NOMO-1 treated with dmso at 0.1 percent for 144 hours (cell line): ENCODE results near the gene PCDH9.
A peak's percentile ranks its signal among the peaks of the same experiment; 100 is the strongest.

ENCODE experiments used
- DNase-seq: peaks from one replicate; lab custom pipeline; 2025; ENCODE audit not compliant: unreplicated experiment; lab: John Stamatoyannopoulos, UW

Gene PCDH9

GRCh38 chr13:67229481-67230403 is at the start of gene PCDH9:
Gene PCDH9, minus strand, starts transcription at chr13:67230336. Its CDS starts 1,896 bp downstream, at chr13:67228440.
- DNase-seq, result no peak

- no peak for DNase-seq
Measured at GRCh38 chr13:67278235-67278634, 48.1 kb upstream of the PCDH9 start.

GRCh38 chr13:67277581-67277980 is 47.4 kb upstream of the PCDH9 start:
- no peak for DNase-seq

- no peak for DNase-seq
Measured at GRCh38 chr13:67275351-67275960, 45.3 kb upstream of the PCDH9 start.

- no peak for DNase-seq
Measured at GRCh38 chr13:67273001-67273400, 42.9 kb upstream of the PCDH9 start.

- DNase-seq, result no peak
Measured at GRCh38 chr13:67267136-67267535, 37.0 kb upstream of the PCDH9 start.

- no peak for DNase-seq
Measured at GRCh38 chr13:67259208-67259607, 29.1 kb upstream of the PCDH9 start.

- DNase-seq, result no peak
Measured at GRCh38 chr13:67258482-67258881, 28.3 kb upstream of the PCDH9 start.

GRCh38 chr13:67238861-67239260 is 8.7 kb upstream of the PCDH9 start:
- no peak for DNase-seq

GRCh38 chr13:67238277-67238859 is 8.2 kb upstream of the PCDH9 start:
- DNase-seq, result no peak

- DNase-seq, result no peak
Measured at GRCh38 chr13:67235265-67235664, 5.1 kb upstream of the PCDH9 start.

- DNase-seq, result no peak
Measured at GRCh38 chr13:67232384-67232783, 2.2 kb upstream of the PCDH9 start.

- no peak for DNase-seq
Measured at GRCh38 chr13:67231289-67232000, 1.3 kb upstream of the PCDH9 start.

GRCh38 chr13:67230404-67231288 is 510 bp upstream of the PCDH9 start:
- DNase-seq, result peak; percentile 38

GRCh38 chr13:67228916-67229315 is 1.2 kb downstream of the PCDH9 start:
- no peak for DNase-seq

GRCh38 chr13:67228031-67228430 is 2.1 kb downstream of the PCDH9 start:
- DNase-seq, result no peak

GRCh38 chr13:67227131-67227983 is 2.8 kb downstream of the PCDH9 start:
- DNase-seq, result no peak

GRCh38 chr13:67226696-67227095 is 3.4 kb downstream of the PCDH9 start:
- DNase-seq, result no peak
